GM18870 (cell line): Measurements from ENCODE around the gene ANGPTL2.
"Not testable (repeated sequence)": the region's sequence is repeated elsewhere in the genome, so short reads cannot be mapped to it uniquely, and the experiment has no call there.

ENCODE experiments used
- ATAC-seq: cut with Tn5 transposase; IDR thresholded peaks from one replicate; pipeline ENCODE4 v1.9.1; 2021; ENCODE audit warnings: moderate library complexity; ENCODE audit not compliant: unreplicated experiment

Gene ANGPTL2

DNA sequence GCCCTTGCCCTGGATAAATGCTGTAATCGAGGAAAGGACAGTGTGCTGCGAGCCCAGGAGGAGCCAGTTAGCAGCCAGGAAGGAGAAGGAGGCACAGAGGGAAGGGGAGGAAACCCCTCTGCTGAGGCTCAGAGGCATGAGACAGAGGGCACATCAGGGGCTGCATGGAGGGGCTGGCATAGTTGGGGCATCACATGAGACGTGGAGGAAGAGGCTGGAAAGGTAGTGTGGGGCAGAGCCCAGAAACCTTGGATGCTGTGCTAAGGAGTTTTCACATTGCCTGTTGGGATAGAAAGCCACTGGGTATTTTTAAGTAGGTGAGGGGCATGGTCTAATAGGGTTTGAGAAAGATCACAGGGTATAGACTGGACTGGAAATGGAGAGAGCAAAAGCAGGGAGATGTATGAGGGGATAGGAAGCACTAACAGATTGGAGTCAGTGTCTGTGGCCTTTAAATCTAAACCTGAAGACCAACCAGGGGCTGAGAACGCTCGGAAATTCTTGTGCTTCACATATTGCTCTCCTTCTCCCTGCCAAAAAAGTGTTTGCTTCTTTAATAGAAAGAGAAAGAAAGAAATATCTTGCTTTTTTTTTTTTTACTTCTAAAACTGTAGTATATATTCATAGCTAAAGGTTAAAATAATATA is 33.0 kb upstream of the ANGPTL2 start:
- no peak for ATAC-seq

DNA sequence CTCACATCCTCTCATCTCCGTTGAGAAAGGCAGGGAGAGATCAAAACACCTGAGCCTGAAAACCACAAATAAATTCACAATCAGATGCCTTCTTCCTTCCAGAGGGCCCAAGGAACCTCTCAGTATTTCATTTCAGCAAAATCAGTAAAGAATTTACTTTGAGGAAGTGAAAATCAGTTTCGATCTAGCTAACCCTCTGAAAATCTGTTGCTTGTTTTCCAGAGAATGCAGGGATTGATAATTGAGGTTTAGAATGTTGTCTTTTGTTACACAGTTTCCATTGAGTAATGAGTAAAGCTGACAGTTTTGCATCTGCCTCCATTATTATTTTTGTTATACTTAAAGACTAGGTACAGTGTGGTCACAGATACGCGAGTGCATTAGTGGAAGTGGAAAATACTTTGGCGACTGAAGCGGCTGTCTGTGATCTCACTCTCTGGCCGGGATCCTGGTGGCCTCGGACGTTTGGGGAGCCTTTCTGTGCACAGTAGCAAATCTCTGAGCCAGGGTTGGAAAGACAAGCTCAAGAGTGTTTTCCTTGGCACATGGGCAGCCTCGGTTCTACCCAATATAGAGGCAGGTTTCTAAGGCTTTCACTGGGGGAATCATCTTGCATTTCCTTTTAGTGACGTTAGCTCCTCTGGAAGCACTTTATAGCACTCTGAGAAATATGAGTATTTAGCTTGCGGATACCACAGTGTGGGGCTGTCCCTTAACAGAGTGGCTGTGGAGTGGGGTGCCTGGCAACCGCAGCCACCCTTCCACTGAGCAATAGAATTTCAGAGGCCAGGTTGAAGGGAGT is 32.2 kb upstream of the ANGPTL2 start:
- no peak for ATAC-seq

DNA sequence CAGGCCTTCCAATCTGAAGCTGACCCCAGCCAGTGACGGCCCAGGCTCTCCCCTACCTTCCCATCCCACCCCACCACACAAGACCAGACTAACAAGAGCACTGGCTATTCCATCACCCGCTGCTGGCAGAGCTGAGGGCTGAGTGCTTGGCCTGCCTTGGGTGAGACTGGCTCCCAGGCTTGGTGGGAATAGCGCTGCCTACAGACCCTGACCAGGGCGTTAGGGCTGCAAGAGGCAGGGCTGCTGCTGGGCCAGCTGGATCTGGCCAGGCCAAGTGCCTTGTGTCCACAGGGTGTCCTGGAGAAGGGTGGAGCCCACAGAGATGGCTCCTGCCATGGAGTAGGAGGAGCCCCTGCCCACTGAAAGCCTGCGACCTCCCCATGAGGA is 31.6 kb upstream of the ANGPTL2 start:
- no peak for ATAC-seq

DNA sequence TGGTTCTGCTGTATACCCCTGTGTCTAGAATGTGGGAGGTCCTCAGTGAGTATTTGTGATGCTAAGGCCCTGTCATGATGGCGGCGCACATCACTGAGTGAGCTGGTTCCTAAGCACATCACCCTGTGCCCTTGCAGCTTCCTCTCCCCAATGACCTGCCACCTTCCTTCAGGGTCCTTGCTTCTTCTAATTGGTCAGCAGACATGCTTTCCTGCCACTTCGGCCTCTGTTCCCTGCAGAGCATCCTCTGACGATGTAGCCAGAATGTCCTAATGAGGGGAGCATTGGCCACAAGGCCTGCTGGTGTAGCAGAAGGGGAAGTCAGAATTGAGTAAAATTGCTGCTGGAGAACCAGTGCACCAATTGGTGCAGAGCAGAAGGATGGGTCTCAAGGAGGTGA is 31.1 kb upstream of the ANGPTL2 start:
- ATAC-seq, result no peak

DNA sequence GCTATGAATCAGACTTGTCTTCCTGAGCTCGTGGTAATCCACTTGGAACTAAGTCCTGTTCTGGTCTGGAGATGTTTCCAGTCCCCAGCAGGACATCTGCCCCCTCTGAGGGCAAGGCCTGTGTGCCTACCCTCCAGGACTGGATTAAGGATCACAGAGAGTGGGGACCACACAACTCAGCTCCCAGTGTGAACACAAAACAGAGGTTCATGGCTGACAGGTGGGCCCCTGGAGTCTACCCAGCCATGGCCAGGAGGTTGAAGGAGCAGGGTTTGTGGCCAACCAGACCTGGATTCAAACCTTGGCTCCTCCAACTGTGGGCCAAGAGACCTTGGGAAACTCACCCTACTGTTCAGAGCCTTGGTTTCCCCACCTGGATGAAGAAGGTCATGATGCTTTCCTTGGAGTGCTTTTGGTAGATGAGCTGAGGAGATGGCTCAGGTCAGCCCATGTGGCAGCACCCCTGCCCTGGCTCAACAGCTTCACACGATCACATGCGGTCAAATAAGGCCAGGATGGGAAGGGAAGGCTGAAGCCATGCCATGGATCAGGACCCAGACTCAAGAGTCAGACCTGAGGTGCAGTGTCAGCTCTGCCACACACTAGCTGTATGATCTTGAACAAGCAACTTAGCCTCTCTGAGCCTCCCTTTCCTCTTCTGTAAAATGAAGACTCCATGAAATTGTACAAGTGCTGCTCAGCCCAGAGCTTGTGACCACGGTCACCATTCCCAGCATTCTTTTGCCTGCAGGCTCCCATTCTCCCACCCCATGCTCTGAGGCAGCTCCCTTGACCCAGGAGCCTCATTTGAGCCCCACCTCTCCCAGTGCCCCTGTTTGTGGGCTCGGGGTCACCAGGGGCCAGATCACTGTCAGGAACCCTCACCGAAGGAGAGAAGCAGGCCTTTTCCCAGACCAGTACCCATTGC is 27.3 kb upstream of the ANGPTL2 start:
- no peak for ATAC-seq

DNA sequence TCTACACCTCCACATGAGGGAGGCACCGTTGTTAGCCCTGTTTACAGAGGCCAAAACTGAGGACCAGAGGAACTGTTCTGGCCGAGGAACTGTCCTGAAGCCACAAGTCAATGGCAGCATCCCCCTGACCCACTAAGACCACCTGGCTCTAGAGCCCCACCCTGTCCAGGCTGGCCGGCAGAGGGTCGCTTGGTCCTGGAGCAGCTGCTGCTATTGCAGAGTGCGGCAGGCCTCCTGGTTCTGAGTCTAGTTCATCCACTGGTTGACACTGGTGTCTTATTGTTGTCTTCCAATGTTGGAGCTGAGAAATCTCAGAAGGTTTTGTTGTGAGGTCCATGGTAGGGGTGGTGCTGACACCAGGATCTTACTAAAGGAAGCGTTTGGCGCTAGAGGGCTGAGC is 26.6 kb upstream of the ANGPTL2 start:
- ATAC-seq, result no peak

DNA sequence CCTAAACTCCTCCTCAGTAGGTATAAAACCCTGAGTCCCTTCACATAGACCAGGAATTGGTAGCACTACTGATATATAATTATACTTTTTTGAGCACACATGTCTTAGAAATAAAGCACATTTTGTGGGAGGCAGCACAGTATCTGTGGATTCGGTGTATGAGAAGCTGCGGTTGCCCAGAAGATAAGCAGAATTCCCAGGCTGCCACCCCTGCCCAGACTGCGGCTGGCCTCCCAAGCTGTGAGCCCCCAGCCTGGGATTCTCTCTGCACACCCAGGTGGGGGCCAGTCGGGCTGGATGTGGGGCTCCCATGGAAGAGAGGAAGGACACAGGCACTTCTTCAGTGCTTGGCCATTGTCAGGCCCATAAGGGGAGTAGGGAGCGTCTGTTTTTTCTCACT is 25.6 kb upstream of the ANGPTL2 start:
- no peak for ATAC-seq

DNA sequence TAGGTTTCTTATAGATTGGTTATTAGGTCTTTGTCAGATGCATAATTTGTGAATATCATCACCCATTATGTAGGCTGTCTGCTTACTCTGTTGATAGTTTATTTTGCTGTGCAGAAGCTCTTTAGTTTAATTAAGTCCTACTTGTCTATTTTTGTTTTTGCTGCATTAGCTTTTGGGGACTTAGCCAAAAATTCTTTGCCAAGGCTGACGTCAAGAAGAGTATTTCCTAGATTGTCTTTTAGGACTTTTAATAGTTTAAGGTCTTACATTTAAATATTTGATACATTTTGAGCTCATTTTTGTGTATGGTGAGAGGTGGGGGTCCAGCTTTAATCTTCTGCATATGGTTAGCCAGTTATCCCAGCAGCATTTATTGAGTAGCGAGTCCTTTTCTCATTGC is 24.8 kb upstream of the ANGPTL2 start:
- ATAC-seq, result no peak

DNA sequence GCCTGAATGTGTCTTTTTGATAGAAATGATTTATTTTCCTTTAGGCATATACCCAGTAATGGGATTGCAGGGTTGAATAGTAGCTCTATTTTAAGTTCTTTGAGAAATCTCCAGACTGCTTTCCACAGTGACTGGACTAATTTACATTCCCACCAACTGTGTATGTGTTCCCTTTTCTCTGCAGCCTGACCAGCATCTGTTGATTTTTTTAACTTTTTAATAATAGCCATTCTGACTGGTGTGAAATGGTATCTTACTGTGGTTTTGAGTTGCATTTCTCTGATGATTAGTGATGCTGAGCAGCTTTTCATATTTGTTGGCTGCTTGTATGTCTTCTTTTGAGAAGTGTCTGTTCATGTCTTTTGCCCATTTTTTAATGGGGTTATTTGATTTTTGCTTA is 24.4 kb upstream of the ANGPTL2 start:
- not testable (repeated sequence) for ATAC-seq

DNA sequence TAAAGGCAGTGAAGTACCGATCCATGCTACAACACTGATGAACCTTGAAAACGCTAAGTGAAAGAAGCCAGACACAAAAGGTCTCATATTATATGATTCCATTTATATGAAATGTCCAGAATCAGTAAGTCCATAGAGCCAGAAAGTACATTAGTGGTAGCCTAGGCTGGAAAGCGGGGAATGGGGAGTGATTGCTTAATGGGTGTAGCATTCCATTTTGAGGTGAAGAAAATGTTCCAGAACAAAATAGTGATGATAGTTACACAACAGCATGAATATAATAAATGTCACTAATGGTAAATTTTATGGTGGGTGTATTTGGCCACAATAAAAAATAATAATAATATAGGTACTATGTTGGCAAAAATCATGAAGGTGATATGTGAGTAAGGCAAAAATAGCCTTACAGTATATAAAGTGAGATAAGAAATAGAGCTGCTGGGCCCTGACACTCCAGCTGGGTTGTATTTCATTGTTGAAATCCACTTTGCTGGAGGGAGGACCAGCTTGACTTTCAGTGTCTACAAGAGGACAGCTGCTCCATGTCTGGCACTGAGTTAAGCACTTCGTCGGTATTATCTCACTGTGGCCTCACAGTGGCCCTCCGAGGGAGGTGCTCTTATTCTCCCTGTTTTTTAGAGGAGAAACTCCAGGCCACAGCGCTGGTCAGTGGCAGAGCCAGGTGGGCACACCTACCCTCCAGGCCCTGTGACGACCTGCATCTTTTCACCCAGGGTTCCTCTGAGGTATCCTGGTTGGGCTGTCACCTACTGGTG is 22.4 kb upstream of the ANGPTL2 start:
- no peak for ATAC-seq

DNA sequence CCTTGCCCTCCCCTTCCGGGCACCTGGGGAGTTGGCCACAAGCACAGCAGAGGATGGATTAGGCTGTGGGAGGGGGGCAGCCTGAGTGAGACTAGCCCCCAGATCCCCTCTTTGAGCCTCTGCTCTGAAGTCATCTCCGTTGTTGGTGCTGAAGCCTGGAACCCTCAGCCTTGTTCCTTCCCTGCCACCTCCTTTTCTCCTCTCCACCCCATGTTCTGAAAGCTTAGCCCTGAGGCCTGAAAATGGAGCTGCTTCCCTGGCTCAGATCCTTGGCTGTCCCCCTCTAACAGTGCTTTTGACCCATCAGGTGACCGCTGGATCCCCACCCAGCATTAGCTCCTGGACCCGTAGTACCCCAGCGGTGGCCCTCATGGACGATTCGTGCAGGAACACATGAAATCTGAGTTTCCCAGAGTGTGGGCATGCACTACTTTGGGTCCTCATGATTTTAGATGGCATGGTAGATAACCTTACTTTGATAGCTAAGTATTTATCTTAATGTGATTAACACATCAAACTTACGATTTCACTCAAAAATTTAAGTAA is 21.6 kb upstream of the ANGPTL2 start:
- ATAC-seq, result no peak

DNA sequence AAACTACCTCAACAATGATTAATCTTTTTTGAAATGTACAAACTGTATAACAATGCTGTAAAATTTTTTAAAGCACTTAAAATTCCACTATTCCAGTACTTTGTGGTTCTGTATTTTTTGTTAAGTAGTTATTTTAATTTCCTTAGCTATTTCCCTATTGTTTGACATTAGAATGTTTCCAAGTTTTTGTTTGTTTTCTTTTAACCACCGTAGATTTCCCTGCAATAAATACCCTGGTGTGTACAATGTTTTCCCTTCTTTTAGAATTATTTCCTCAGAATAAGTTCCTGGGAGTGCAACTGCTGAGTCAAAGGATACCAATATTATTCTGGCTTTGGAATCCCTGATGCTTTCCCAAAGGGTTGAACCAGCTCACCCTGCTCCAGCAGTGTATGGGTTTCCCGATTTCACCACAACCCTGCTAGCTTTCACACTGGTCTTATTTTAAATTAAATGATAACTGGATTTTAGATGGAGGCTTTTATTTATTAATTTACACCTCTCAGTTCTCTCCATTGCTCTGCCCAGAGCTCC is 20.6 kb upstream of the ANGPTL2 start:
- ATAC-seq, result no peak

DNA sequence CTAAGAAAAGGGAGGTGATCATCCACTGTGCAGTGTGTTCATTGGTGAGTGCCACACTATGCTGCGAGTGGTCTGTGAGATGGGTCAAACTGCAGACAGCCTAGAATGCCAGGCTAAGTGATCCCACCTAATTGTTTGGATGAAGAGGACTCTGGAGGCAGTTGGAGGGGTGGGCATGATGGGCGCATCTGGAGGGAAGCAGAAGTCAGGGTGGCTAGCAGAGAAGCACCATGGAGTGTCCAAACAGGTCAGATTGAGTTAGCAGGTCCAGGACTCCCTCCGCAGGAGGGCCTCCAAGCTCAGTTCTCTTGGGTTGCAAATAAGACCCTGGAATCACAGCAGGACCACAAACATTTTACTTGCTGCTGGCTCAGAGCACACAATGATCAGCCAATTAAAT is 19.9 kb upstream of the ANGPTL2 start:
- no peak for ATAC-seq

DNA sequence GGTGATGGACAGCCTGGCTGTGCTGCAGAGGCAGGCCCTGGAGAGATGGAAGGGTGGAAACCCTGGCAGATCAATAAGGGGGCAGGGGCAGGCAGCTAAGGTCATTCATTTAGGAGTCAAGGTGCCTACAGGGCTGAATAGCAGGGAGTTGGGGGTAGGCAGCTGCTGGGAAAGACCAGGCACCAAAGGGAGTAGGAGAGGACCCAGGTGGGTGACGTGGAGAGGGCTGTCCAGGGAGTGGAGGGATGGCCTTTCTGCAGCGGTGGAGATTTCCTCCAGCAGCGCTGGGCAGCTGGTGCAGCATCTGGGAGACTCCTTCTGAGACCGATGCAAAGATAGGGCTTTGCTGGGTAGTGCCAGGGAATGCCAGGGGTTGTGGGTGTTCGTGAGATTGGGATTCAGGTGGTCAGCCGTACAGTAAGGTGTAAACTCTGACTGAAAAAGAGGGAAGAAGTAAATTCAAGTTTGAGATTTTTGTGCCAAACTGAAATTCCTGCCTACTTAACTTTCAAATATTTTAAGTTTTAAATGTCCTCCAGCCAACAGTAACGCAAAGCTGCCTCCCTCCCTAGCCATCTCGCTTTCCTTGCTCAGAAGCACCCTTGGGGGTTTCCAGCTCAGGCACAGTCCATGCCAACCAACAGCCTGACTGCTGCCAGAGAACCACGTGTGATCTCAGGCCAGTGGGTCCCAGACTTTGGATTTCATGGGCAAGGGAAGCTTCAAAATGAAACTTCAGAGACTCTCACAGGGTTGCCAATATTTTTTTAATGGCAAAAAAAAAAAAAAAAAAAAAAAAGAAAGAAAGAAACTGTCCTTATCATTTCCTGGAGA is 18.6 kb upstream of the ANGPTL2 start:
- no peak for ATAC-seq

DNA sequence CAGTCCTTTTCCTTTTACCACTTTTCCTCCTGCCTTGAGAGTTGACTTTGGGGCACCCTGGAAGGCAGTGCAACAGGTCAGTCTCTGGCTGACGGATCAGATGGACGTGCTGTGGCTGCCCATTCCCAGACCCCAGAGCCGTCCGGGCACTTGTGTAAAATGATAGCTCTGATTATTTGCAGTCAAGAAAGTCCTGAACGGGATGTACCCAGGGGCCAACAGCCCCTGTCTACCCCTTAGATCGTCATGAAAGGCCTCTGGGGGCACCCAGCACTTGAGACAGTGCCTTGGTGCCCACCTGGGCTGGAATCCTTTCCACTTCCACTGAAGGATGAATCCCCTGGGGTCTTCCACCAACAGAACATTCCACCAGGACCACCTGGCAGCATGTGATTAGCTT is 17.7 kb upstream of the ANGPTL2 start:
- ATAC-seq, result no peak

DNA sequence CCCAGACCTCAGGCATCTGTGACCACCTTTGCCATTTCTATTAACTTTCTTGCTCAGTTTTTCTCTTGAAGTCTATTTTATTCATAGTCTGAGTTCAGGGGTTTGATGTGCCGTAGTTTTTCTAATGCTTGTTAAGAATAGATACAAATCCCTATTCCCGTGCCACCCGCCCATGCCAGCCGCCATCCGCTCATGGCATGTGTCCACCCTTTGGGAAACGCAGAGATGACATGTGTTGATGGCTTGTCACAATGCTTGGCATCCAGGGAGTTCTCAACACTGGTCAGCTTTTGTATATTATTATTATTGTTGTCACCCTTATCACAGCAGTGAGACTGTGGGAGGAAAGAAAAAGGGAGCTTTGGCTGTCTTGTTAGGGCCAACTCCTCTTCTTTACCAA is 17.3 kb upstream of the ANGPTL2 start:
- ATAC-seq, result no peak

DNA sequence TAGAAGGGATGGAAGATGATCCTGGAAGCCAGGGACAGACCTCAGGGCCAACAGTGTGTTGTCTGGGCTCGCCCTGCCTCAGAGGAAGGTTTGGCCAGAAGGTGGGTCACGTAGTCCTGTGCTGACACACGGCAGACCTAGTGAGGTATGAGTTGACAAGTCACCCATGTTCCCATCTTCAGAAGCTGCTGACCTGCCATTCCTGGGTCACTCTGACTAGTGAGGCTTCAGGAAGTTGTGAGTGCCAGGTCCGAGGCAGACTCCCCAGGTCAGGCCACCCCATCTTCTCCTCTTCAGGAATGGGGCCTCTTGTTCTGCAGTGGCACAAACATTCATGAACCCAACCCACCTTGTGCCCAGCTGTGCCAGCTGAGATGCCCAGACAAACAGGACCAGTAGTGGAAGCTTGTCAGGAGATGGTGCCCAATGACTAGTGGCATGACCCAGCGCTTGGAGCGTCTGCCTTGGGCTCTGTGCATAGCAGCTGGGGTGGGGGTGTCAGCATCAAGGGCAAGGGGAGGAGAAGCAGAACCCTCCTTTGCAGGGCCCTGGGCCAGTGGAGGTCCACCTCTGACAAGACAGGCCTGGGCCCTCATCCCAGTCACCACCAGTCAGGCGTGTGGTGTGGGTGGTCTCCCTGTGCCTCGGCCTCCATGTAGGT is 16.8 kb upstream of the ANGPTL2 start:
- ATAC-seq, result no peak

DNA sequence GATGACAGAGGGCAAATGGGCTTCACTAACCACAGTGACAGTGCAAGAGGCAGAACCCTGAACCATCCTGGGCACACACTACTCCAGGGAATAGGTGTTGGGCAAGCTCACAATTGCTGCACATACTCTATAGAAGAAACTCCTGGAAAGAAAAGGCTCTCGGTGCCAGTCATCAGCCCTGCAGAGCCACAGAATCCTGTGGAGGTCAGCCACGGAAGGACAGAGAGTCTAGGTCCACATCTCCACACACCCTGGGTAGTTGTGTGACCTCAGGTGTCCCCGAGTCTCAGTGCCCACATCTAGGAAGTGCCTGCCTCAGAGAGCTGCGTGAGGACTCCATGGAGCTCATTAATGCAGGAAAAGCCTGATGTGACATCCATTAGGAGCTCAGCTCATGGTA is 16.0 kb upstream of the ANGPTL2 start:
- ATAC-seq, result no peak
